Endothelial cell (in vitro differentiated cells): ENCODE results near the gene FBXW11. TPM values are rescaled to one million over a fixed set of nuclear protein-coding genes. Genes with fewer than 3 reads are reported as not detected.

ENCODE experiments used
- DNase-seq: peaks from one replicate; pipeline ENCODE4 v3.0.0; 2021; ENCODE audit warnings: low spot score
- H3K27ac Mint-ChIP-seq: one replicate; pipeline ENCODE4 v1.8.0; 2021; ENCODE audit warnings: mixed read lengths, inconsistent platforms; ENCODE audit not compliant: unreplicated experiment
- H3K27me3 Mint-ChIP-seq: one replicate; pipeline ENCODE4 v1.8.0; 2021; ENCODE audit warnings: mild to moderate bottlenecking, moderate library complexity, mixed read lengths, inconsistent platforms; ENCODE audit not compliant: unreplicated experiment
- H3K36me3 Mint-ChIP-seq: one replicate; pipeline ENCODE4 v1.8.0; 2021; ENCODE audit warnings: mild to moderate bottlenecking, low read depth, mixed read lengths, inconsistent platforms; ENCODE audit not compliant: unreplicated experiment
- H3K4me1 Mint-ChIP-seq: one replicate; pipeline ENCODE4 v1.8.0; 2021; ENCODE audit warnings: mild to moderate bottlenecking, mixed read lengths, inconsistent platforms; ENCODE audit not compliant: unreplicated experiment
- H3K4me3 Mint-ChIP-seq: one replicate; pipeline ENCODE4 v1.8.0; 2021; ENCODE audit warnings: mild to moderate bottlenecking, mixed read lengths, inconsistent platforms; ENCODE audit not compliant: unreplicated experiment
- H3K9me3 Mint-ChIP-seq: one replicate; pipeline ENCODE4 v1.8.0; 2021; ENCODE audit warnings: mixed read lengths, inconsistent platforms; ENCODE audit not compliant: unreplicated experiment
- CTCF ChIP-seq: fragments of 200-600 bp; sonication (generic); IDR thresholded peaks from one replicate; pipeline ENCODE4 v1.5.0; 2021; ENCODE audit warnings: antibody characterized with exemption; ENCODE audit not compliant: unreplicated experiment
- total RNA-seq: library from RNA; stranded (reverse); fragmentation: NEBNext Ultra II Directional; extraction: Animal tissue kit (Norgen Biotek cat#: 25700); gene quantifications from one replicate; pipeline ENCODE4 v1.2.1, GENCODE V29; 2021; ENCODE audit not compliant: unreplicated experiment

The FBXW11 gene
- total RNA-seq, 1 donor from 2014 or later, result 62.0 TPM

DNA sequence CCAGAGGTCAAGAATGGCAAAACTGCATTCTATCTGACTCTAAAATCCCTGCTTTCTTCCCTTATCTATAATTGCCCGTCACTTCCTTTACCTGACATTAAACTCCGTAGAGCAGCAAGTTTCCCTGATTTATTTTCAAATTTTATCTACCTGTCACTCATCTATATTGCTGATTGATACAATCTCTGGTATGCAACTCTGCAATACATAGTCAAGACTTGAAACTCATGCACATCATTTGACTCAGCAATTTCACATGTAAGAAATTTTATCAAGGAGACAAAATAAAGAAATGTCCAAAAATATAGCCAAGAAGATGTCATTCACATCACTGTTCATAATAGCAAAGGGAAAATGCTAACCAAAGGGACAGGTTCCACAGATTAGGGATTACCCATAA, 39.5 kb downstream of the FBXW11 start:
- Mint-ChIP-seq H3K27me3 (no peaks in the 10 kb centered on the region), H3K4me3 (no peak overlapping the region), H3K4me1 (peaks cover 40% of the 10 kb centered on the region), H3K36me3 (peaks cover 5% of the 10 kb centered on the region), H3K9me3 (no peaks in the 10 kb centered on the region), H3K27ac (no peak overlapping the region)
- no peak for DNase-seq
- no peak for TF ChIP-seq CTCF

DNA sequence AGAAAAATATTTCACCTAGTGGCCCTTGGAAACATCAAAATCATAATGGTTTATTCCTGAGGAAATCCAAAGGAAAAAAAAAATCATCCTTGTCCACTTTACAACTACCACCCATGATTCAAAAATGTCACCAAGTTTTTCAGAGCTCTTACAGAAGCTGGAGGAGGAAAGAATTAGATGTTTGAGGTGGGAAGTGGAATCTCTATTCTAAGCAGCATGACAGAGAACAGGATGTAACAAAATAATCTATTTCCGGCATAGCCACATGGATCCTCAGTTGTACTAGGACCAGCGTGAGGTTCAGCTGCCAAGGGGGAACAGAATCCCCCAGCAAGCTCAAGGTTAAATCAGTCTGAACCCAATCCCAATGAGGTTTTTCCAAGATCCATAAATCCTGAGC, 40.2 kb downstream of the FBXW11 start:
- no peak for DNase-seq
- H3K4me1 Mint-ChIP-seq, result peaks cover 40% of the 10 kb centered on the region
- H3K27me3 Mint-ChIP-seq, result no peaks in the 10 kb centered on the region
- no peak overlapping the region for H3K4me3 Mint-ChIP-seq
- H3K27ac Mint-ChIP-seq, result peak overlapping the region; percentile 87
- no peak for TF ChIP-seq CTCF
- H3K9me3 Mint-ChIP-seq, result no peaks in the 10 kb centered on the region
- peaks cover 5% of the 10 kb centered on the region for H3K36me3 Mint-ChIP-seq

GRCh38 chr5:171965745-171966144, 40.7 kb downstream of the FBXW11 start:
- no peak for DNase-seq
- Mint-ChIP-seq H3K9me3 (no peaks in the 10 kb centered on the region), H3K4me1 (peaks cover 40% of the 10 kb centered on the region), H3K4me3 (no peak overlapping the region), H3K27ac (peak overlapping the region; percentile 87), H3K27me3 (no peaks in the 10 kb centered on the region), H3K36me3 (peaks cover 5% of the 10 kb centered on the region)
- TF ChIP-seq CTCF, result no peak

- Mint-ChIP-seq H3K9me3 (no peaks in the 10 kb centered on the region), H3K36me3 (peaks cover 5% of the 10 kb centered on the region), H3K27me3 (no peaks in the 10 kb centered on the region), H3K27ac (no peak overlapping the region), H3K4me1 (peaks cover 38% of the 10 kb centered on the region), H3K4me3 (no peak overlapping the region)
- no peak for DNase-seq
- TF ChIP-seq CTCF, result no peak
These were observed 43.0 kb downstream of the FBXW11 start for GRCh38 chr5:171963416-171963815.

DNA sequence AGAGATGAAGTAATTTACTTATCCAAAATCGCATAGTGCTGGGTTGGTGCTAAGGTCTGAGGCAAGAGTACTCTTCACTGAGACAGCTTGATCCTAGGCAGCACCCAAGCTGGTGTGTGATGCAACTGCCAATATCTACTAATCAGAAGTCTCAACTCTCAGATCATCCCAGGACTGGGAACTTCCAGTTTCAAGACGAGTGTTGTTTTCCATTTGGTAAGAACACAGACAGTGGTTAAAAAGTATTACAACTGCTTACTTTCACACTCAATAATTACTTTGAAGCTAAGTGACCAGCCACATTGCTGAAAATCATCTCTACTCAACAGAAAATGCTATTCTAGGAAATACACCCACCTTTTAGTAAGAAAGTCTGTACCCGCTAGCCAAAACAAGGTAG, 45.3 kb downstream of the FBXW11 start:
- peaks cover 3% of the 10 kb centered on the region for H3K36me3 Mint-ChIP-seq
- no peak overlapping the region for H3K4me3 Mint-ChIP-seq
- no peaks in the 10 kb centered on the region for H3K27me3 Mint-ChIP-seq
- no peak for TF ChIP-seq CTCF
- peaks cover 46% of the 10 kb centered on the region for H3K4me1 Mint-ChIP-seq
- peak overlapping the region; percentile 24 for H3K27ac Mint-ChIP-seq
- no peaks in the 10 kb centered on the region for H3K9me3 Mint-ChIP-seq
- DNase-seq, result no peak
